IPS-18a (cell line): ENCODE data around the gene CDCA8.
"Not testable (repeated sequence)": the region's sequence is repeated elsewhere in the genome, so short reads cannot be mapped to it uniquely, and the experiment has no call there.

Experiments
- H3K27ac ChIP-seq: one replicate; pipeline ENCODE4 v1.5.1; 2013; ENCODE audit warnings: low read length
- H3K27me3 ChIP-seq: one replicate; pipeline ENCODE4 v1.6.1; 2013; ENCODE audit warnings: mild to moderate bottlenecking, low read length; ENCODE audit not compliant: control insufficient read depth, insufficient read depth
- H3K36me3 ChIP-seq: one replicate; pipeline ENCODE4 v1.6.1; 2013; ENCODE audit warnings: low read depth, low read length; ENCODE audit not compliant: control insufficient read depth
- H3K4me1 ChIP-seq: one replicate; pipeline ENCODE4 v1.6.1; 2013; ENCODE audit warnings: low read depth, low read length; ENCODE audit not compliant: control insufficient read depth
- H3K4me3 ChIP-seq: one replicate; pipeline ENCODE4 v1.5.1; 2013; ENCODE audit warnings: low read length
- H3K9ac ChIP-seq: one replicate; pipeline ENCODE4 v1.6.1; 2013; ENCODE audit warnings: mild to moderate bottlenecking, low read length, moderate library complexity
- H3K9me3 ChIP-seq: one replicate; pipeline ENCODE4 v1.6.1; 2013; ENCODE audit warnings: low read depth, low read length; ENCODE audit not compliant: control insufficient read depth

CDCA8 gene

GRCh38 chr1:37728416-37728815 lies 36.1 kb downstream of the CDCA8 start:
- H3K36me3 ChIP-seq, result no peaks in the 10 kb centered on the region
- no peak overlapping the region for H3K27ac ChIP-seq
- no peak overlapping the region for H3K4me3 ChIP-seq
- no peaks in the 10 kb centered on the region for H3K4me1 ChIP-seq
- peaks cover 1% of the 10 kb centered on the region for H3K27me3 ChIP-seq
- no peak overlapping the region for H3K9ac ChIP-seq
- H3K9me3 ChIP-seq, result no peaks in the 10 kb centered on the region

GRCh38 chr1:37730376-37730775 lies 38.1 kb downstream of the CDCA8 start:
- Histone ChIP-seq H3K36me3 (no peaks in the 10 kb centered on the region), H3K9ac (no peak overlapping the region), H3K4me1 (no peaks in the 10 kb centered on the region), H3K27me3 (peaks cover 18% of the 10 kb centered on the region), H3K4me3 (no peak overlapping the region), H3K27ac (no peak overlapping the region), H3K9me3 (no peaks in the 10 kb centered on the region)

GRCh38 chr1:37731312-37732019 lies 39.1 kb downstream of the CDCA8 start:
- H3K27ac ChIP-seq, result no peak overlapping the region
- H3K9me3 ChIP-seq, result no peaks in the 10 kb centered on the region
- no peak overlapping the region for H3K4me3 ChIP-seq
- H3K4me1 ChIP-seq, result no peaks in the 10 kb centered on the region
- peaks cover 24% of the 10 kb centered on the region for H3K27me3 ChIP-seq
- no peaks in the 10 kb centered on the region for H3K36me3 ChIP-seq
- H3K9ac ChIP-seq, result no peak overlapping the region

GRCh38 chr1:37732111-37732780 lies 39.9 kb downstream of the CDCA8 start:
- Histone ChIP-seq H3K36me3 (no peaks in the 10 kb centered on the region), H3K9ac (no peak overlapping the region), H3K27ac (no peak overlapping the region), H3K9me3 (no peaks in the 10 kb centered on the region), H3K27me3 (peaks cover 24% of the 10 kb centered on the region), H3K4me1 (no peaks in the 10 kb centered on the region), H3K4me3 (no peak overlapping the region)

GRCh38 chr1:37734629-37735591 lies 42.6 kb downstream of the CDCA8 start:
- no peak overlapping the region for H3K9ac ChIP-seq
- H3K9me3 ChIP-seq, result no peaks in the 10 kb centered on the region
- H3K27ac ChIP-seq, result no peak overlapping the region
- peaks cover 24% of the 10 kb centered on the region for H3K27me3 ChIP-seq
- H3K4me1 ChIP-seq, result no peaks in the 10 kb centered on the region
- H3K4me3 ChIP-seq, result peak overlapping the region; percentile 66
- H3K36me3 ChIP-seq, result no peaks in the 10 kb centered on the region

GRCh38 chr1:37737975-37738374 lies 45.7 kb downstream of the CDCA8 start:
- H3K9ac ChIP-seq, H3K27ac ChIP-seq, H3K36me3 ChIP-seq, H3K9me3 ChIP-seq, H3K4me3 ChIP-seq, H3K4me1 ChIP-seq: not testable (repeated sequence)
- H3K27me3 ChIP-seq, result peaks cover 40% of the 10 kb centered on the region

- H3K36me3 ChIP-seq, H3K27ac ChIP-seq, H3K9me3 ChIP-seq: not testable (repeated sequence)
Observed at GRCh38 chr1:37738619-37739018, 46.3 kb downstream of the CDCA8 start.

GRCh38 chr1:37739222-37739621 lies 46.9 kb downstream of the CDCA8 start:
- no peaks in the 10 kb centered on the region for H3K36me3 ChIP-seq
- no peaks in the 10 kb centered on the region for H3K9me3 ChIP-seq
- H3K27me3 ChIP-seq, result peaks cover 30% of the 10 kb centered on the region
- H3K27ac ChIP-seq, result no peak overlapping the region
- no peaks in the 10 kb centered on the region for H3K4me1 ChIP-seq
- no peak overlapping the region for H3K9ac ChIP-seq
- H3K4me3 ChIP-seq, result no peak overlapping the region

More at GRCh38 chr1:37738619-37739018, 46.3 kb downstream of the CDCA8 start:
- H3K4me3 ChIP-seq, H3K4me1 ChIP-seq, H3K9ac ChIP-seq: not testable (repeated sequence)
- H3K27me3 ChIP-seq, result peaks cover 37% of the 10 kb centered on the region

- Histone ChIP-seq H3K27ac (no peak overlapping the region), H3K36me3 (no peaks in the 10 kb centered on the region), H3K9me3 (no peaks in the 10 kb centered on the region), H3K4me1 (no peaks in the 10 kb centered on the region), H3K9ac (no peak overlapping the region), H3K4me3 (no peak overlapping the region), H3K27me3 (peaks cover 15% of the 10 kb centered on the region)
Observed at GRCh38 chr1:37741130-37741529, 48.8 kb downstream of the CDCA8 start.

- no peaks in the 10 kb centered on the region for H3K36me3 ChIP-seq
Observed at GRCh38 chr1:37741662-37742061, 49.3 kb downstream of the CDCA8 start.

GRCh38 chr1:37746806-37747205 lies 54.5 kb downstream of the CDCA8 start:
- Histone ChIP-seq H3K36me3 (no peaks in the 10 kb centered on the region), H3K4me1 (no peaks in the 10 kb centered on the region), H3K9me3 (no peaks in the 10 kb centered on the region), H3K9ac (no peak overlapping the region), H3K27me3 (peaks cover 27% of the 10 kb centered on the region), H3K27ac (no peak overlapping the region), H3K4me3 (no peak overlapping the region)

More at GRCh38 chr1:37741662-37742061, 49.3 kb downstream of the CDCA8 start:
- no peak overlapping the region for H3K9ac ChIP-seq
- no peaks in the 10 kb centered on the region for H3K4me1 ChIP-seq
- no peak overlapping the region for H3K27ac ChIP-seq
- H3K4me3 ChIP-seq, result no peak overlapping the region
- H3K27me3 ChIP-seq, result peaks cover 15% of the 10 kb centered on the region
- H3K9me3 ChIP-seq, result no peaks in the 10 kb centered on the region
